Skeletal muscle cell (primary cell): ENCODE results near the gene RBM20.

Experiments
- DNase-seq: peaks from one replicate; pipeline ENCODE4 v3.0.0-alpha.2; 2010; ENCODE audit warnings: low read depth
- H3K4me3 ChIP-seq: 2 replicates; pipeline ENCODE4 v1.5.1; 2011; ENCODE audit warnings: low read depth, mild to moderate bottlenecking, control low read depth, low read length, moderate library complexity

RBM20 gene

GRCh38 chr10:110836706-110837105 is 192.6 kb downstream of the RBM20 start:
- no peak overlapping the region for H3K4me3 ChIP-seq

GRCh38 chr10:110837418-110838171 is 193.5 kb downstream of the RBM20 start:
- no peak overlapping the region for H3K4me3 ChIP-seq
- DNase-seq, result no peak

More at GRCh38 chr10:110836706-110837105, 192.6 kb downstream of the RBM20 start:
- DNase-seq, result no peak

- no peak overlapping the region for H3K4me3 ChIP-seq
- DNase-seq, result no peak
These were observed 196.2 kb downstream of the RBM20 start for GRCh38 chr10:110840225-110840922.

GRCh38 chr10:110840923-110841428 is 196.8 kb downstream of the RBM20 start:
- H3K4me3 ChIP-seq, result no peak overlapping the region
- no peak for DNase-seq

GRCh38 chr10:110841767-110842267 is 197.7 kb downstream of the RBM20 start:
- DNase-seq, result no peak
- H3K4me3 ChIP-seq, result no peak overlapping the region

- DNase-seq, result no peak
- no peak overlapping the region for H3K4me3 ChIP-seq
These were observed 198.3 kb downstream of the RBM20 start for GRCh38 chr10:110842326-110842904.

GRCh38 chr10:110843031-110843430 is 198.9 kb downstream of the RBM20 start:
- no peak for DNase-seq

GRCh38 chr10:110843796-110844616 is 199.9 kb downstream of the RBM20 start:
- DNase-seq, result no peak
- no peak overlapping the region for H3K4me3 ChIP-seq

More at GRCh38 chr10:110843031-110843430, 198.9 kb downstream of the RBM20 start:
- H3K4me3 ChIP-seq, result no peak overlapping the region

- H3K4me3 ChIP-seq, result no peak overlapping the region
- DNase-seq, result no peak
These were observed 200.4 kb downstream of the RBM20 start for GRCh38 chr10:110844617-110844881.

GRCh38 chr10:110845192-110845755 is 201.1 kb downstream of the RBM20 start:
- no peak overlapping the region for H3K4me3 ChIP-seq
- DNase-seq, result no peak

- DNase-seq, result no peak
- no peak overlapping the region for H3K4me3 ChIP-seq
These were observed 201.9 kb downstream of the RBM20 start for GRCh38 chr10:110845756-110846620.

GRCh38 chr10:110847374-110847773 is 203.2 kb downstream of the RBM20 start:
- no peak overlapping the region for H3K4me3 ChIP-seq
- no peak for DNase-seq

GRCh38 chr10:110848106-110848505 is 204.0 kb downstream of the RBM20 start:
- DNase-seq, result no peak
- no peak overlapping the region for H3K4me3 ChIP-seq

- no peak overlapping the region for H3K4me3 ChIP-seq
- no peak for DNase-seq
These were observed 206.0 kb downstream of the RBM20 start for GRCh38 chr10:110850099-110850498.

- DNase-seq, result peak; percentile 53
- no peak overlapping the region for H3K4me3 ChIP-seq
These were observed 207.0 kb downstream of the RBM20 start for GRCh38 chr10:110851020-110851612.

- H3K4me3 ChIP-seq, result no peak overlapping the region
- no peak for DNase-seq
These were observed 208.2 kb downstream of the RBM20 start for GRCh38 chr10:110852255-110852896.

- DNase-seq, result no peak
- H3K4me3 ChIP-seq, result no peak overlapping the region
These were observed 208.8 kb downstream of the RBM20 start for GRCh38 chr10:110852947-110853346.
